Measurements from ENCODE around the gene THOC6. TPM values are rescaled to one million over a fixed set of nuclear protein-coding genes. Genes with fewer than 3 reads are reported as not detected.

The THOC6 gene
- total RNA-seq, 4 donors from 2014 or later: 13.2 to 22.1 (median 20.1) TPM

- intact Hi-C loops (cut with DNase I; ENCODE audit: low total_unique reads): no loop called here
- TF ChIP-seq CTCF (IDR thresholded peaks at IDR 0.05): no peak
- TF ChIP-seq POLR2A (IDR thresholded peaks at IDR 0.05): no peak
- no peak for DNase-seq (ENCODE audit: low spot score in 2 of 2)
- H3K4me3 ChIP-seq (ENCODE audit: low read depth, poor library complexity, severe bottlenecking): no peak overlapping the region
- 83 to 86% methylated on average over 19 of the region's 19 CpGs for WGBS, 2 donors
These were observed 32.7 kb downstream of the THOC6 start for GRCh38 chr16:3056336-3057180.

GRCh38 chr16:3057181-3058138 is 33.6 kb downstream of the THOC6 start:
- intact Hi-C loops (cut with DNase I; ENCODE audit: low total_unique reads): no loop called here
- DNase-seq (ENCODE audit: low spot score in 2 of 2): no peak
- 88 to 93% methylated on average over 19 to 22 of the region's 22 CpGs for WGBS, 2 donors
- no peak for TF ChIP-seq POLR2A (IDR thresholded peaks at IDR 0.05)
- no peak for TF ChIP-seq CTCF (IDR thresholded peaks at IDR 0.05)
- H3K4me3 ChIP-seq (ENCODE audit: low read depth, poor library complexity, severe bottlenecking): no peak overlapping the region

- H3K4me3 ChIP-seq (ENCODE audit: low read depth, poor library complexity, severe bottlenecking): peak overlapping the region; percentile 50
- DNase-seq (ENCODE audit: low spot score in 2 of 2): no peak
- TF ChIP-seq POLR2A (IDR thresholded peaks at IDR 0.05): no peak
- TF ChIP-seq CTCF (IDR thresholded peaks at IDR 0.05): no peak
- intact Hi-C loops (cut with DNase I; ENCODE audit: low total_unique reads): no loop called here
- WGBS, 2 donors: 9 to 43% methylated on average over 2 to 31 of the region's 77 CpGs
These were observed 34.5 kb downstream of the THOC6 start for GRCh38 chr16:3058139-3059030.

- WGBS, 2 donors: 0 to 1% methylated on average over 14 to 27 of the region's 67 CpGs
- H3K4me3 ChIP-seq (ENCODE audit: low read depth, poor library complexity, severe bottlenecking): peak overlapping the region; percentile 50
- intact Hi-C loops (cut with DNase I; ENCODE audit: low total_unique reads): no loop called here
- DNase-seq (ENCODE audit: low spot score in 2 of 2): peak; percentile 67 to 96
- TF ChIP-seq CTCF (IDR thresholded peaks at IDR 0.05) (no peak), POLR2A (IDR thresholded peaks at IDR 0.05) (no peak)
These were observed 35.3 kb downstream of the THOC6 start for GRCh38 chr16:3059041-3059722.
